Neuronal stem cell (in vitro differentiated cells): ENCODE data around the gene KIF12.

ENCODE experiments used
- DNase-seq: peaks from one replicate; pipeline ENCODE4 v3.0.0-alpha.2; 2013; ENCODE audit warnings: low spot score
- H2AFZ ChIP-seq: one replicate; pipeline ENCODE4 v1.6.1; 2013; ENCODE audit warnings: mild to moderate bottlenecking, low read length, inconsistent platforms
- H2AK5ac ChIP-seq: 2 replicates; pipeline ENCODE4 v1.6.1; 2013; ENCODE audit warnings: low read depth, mild to moderate bottlenecking, inconsistent platforms, low read length, moderate library complexity, mixed read lengths
- H2BK120ac ChIP-seq: 2 replicates; pipeline ENCODE4 v1.6.1; 2013; ENCODE audit warnings: low read depth, mild to moderate bottlenecking, inconsistent platforms, low read length, moderate library complexity, mixed read lengths
- H2BK12ac ChIP-seq: one replicate; pipeline ENCODE4 v1.6.1; 2013; ENCODE audit warnings: low read length, inconsistent platforms
- H2BK15ac ChIP-seq: 2 replicates; pipeline ENCODE4 v1.6.1; 2013; ENCODE audit warnings: mild to moderate bottlenecking, low read length, inconsistent platforms, mixed read lengths
- H2BK5ac ChIP-seq: one replicate; pipeline ENCODE4 v1.6.1; 2013; ENCODE audit warnings: inconsistent platforms, mild to moderate bottlenecking, low read length, moderate library complexity
- H3K14ac ChIP-seq: one replicate; pipeline ENCODE4 v1.6.1; 2013; ENCODE audit warnings: low read length, inconsistent platforms
- H3K18ac ChIP-seq: 2 replicates; pipeline ENCODE4 v1.6.1; 2013; ENCODE audit warnings: low read length, inconsistent platforms
- H3K23ac ChIP-seq: 2 replicates; pipeline ENCODE4 v1.6.1; 2013; ENCODE audit warnings: low read depth, mild to moderate bottlenecking, mixed read lengths, low read length, inconsistent platforms; ENCODE audit not compliant: poor library complexity
- H3K27ac ChIP-seq: replicated peaks from 3 replicates; pipeline ENCODE4 v1.5.1; 2013; ENCODE audit warnings: low read length, inconsistent platforms
- H3K27me3 ChIP-seq, 3 experiments: 2 replicates each; pipeline ENCODE4 v1.6.1; 2013; ENCODE audit warnings: low read length in 3 of 3, mild to moderate bottlenecking in 2 of 3, inconsistent platforms in 1 of 3, low read depth in 1 of 3, mixed read lengths in 1 of 3, moderate library complexity in 1 of 3; ENCODE audit not compliant: control insufficient read depth in 3 of 3, insufficient read depth in 3 of 3
- H3K36me3 ChIP-seq, 2 donors: replicated peaks in 1 of 2; 2 replicates each; pipeline ENCODE4 v1.6.1; 2013; ENCODE audit warnings: low read length in 2 of 2; ENCODE audit not compliant: control insufficient read depth in 2 of 2, insufficient read depth in 2 of 2
- H3K4ac ChIP-seq: 2 replicates; pipeline ENCODE4 v1.6.1; 2013; ENCODE audit warnings: inconsistent platforms, mild to moderate bottlenecking, low read length, moderate library complexity
- H3K4me1 ChIP-seq, 2 donors: 1 replicate in 1 of 2; 2 replicates in 1 of 2; pipeline ENCODE4 v1.6.1; 2013; ENCODE audit warnings: low read length in 2 of 2, low read depth in 1 of 2; ENCODE audit not compliant: control insufficient read depth in 2 of 2, insufficient read depth in 1 of 2
- H3K4me2 ChIP-seq: one replicate; pipeline ENCODE4 v1.6.1; 2013; ENCODE audit warnings: mild to moderate bottlenecking, low read length, inconsistent platforms; ENCODE audit not compliant: insufficient read depth, poor library complexity, severe bottlenecking
- H3K4me3 ChIP-seq, 2 donors: 2 replicates each; pipeline ENCODE4 v1.5.1; 2013; ENCODE audit warnings: low read length in 2 of 2, mild to moderate bottlenecking in 2 of 2, inconsistent platforms in 1 of 2, moderate library complexity in 1 of 2
- H3K79me1 ChIP-seq: one replicate; pipeline ENCODE4 v1.6.1; 2013; ENCODE audit warnings: low read depth, mild to moderate bottlenecking, inconsistent platforms, low read length, moderate library complexity
- H3K9ac ChIP-seq: one replicate; pipeline ENCODE4 v1.6.1; 2013; ENCODE audit warnings: mild to moderate bottlenecking, low read depth, low read length, inconsistent platforms; ENCODE audit not compliant: poor library complexity
- H3K9me3 ChIP-seq, 2 donors: replicated peaks in 1 of 2; 2 replicates each; pipeline versions ENCODE3 to v1.6.1; 2013; ENCODE audit warnings: low read length in 2 of 2, mild to moderate bottlenecking in 2 of 2, inconsistent platforms in 1 of 2, low read depth in 1 of 2, mixed read lengths in 1 of 2, moderate library complexity in 1 of 2; ENCODE audit not compliant: control insufficient read depth in 2 of 2, insufficient read depth in 1 of 2
- H4K8ac ChIP-seq: one replicate; pipeline ENCODE4 v1.6.1; 2013; ENCODE audit warnings: low read depth, mild to moderate bottlenecking, inconsistent platforms, low read length, moderate library complexity
- H4K91ac ChIP-seq: one replicate; pipeline ENCODE4 v1.6.1; 2013; ENCODE audit warnings: low read length, low read depth, mild to moderate bottlenecking, inconsistent platforms; ENCODE audit not compliant: poor library complexity
- WGBS, 2 donors: extraction: QIAGEN DNeasy Blood & Tissue Kit; methylation state at CpG; one replicate each; pipeline ENCODE4 v1.1.7; 2013; ENCODE audit warnings: missing lambda C conversion rate in 2 of 2, mixed read lengths in 1 of 2; ENCODE audit not compliant: insufficient read length in 2 of 2, insufficient replicate concordance in 1 of 2; ENCODE audit errors: extremely low coverage in 2 of 2; 5-methylcytosine and 5-hydroxymethylcytosine counted together

Gene KIF12

DNA sequence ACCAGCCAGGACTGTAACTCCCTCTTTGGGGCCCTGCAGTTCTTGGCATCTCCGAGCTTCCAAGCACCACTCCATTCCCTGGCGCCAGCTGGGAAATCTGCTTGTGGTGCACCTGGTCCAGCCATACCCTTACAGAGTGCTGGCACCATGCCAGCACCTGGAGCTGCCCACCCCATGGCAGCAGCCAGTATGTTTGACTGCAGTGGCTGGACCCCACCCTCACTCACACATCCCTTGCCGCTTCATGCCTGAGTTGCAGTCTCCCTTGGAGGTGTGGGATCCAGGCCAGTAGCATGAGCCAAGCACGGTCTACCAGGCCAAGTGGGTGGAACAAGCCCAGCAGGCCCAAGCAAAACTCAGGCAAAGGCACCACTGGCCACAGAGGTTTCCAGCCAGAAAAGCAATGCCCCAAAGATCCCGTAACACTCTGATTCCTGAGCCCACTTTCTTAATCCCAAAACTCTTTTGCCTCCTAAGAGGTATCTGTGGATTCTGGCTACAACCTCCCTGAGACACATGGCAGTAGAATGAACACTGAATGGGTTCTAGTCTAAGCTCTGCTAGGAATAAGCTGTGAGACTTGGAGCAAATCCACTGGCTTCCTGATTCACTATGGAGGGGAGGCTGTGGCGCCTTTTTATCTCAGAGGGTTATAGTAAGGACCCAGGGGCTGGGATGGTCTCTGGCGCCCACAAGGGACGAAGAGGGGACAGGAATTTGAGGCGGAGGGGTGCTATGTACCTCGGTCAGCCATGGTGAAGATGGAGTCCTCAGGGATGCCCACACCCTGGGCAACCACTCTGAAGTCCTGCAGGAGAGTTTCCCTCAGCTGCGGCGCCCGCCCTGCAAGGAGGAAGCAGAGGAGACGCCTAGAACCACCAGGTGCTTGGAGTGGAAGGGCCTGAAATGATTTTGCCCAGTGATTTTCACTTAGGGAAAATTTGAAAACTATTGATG is 26.6 kb downstream of the KIF12 start:
- Histone ChIP-seq H4K91ac (no peak overlapping the region), H3K4ac (no peak overlapping the region), H3K18ac (peak overlapping the region; percentile 46), H3K23ac (no peak overlapping the region), H3K27me3 (peaks cover 0 to 2% (median 0%) of the 10 kb centered on the region in 3 experiments), H3K27ac (no peak overlapping the region), H2BK15ac (no peak overlapping the region), H4K8ac (no peak overlapping the region), H3K14ac (no peak overlapping the region), H3K79me1 (no peaks in the 10 kb centered on the region), H3K9me3 (no peaks in the 10 kb centered on the region), H3K4me3 (no peak overlapping the region), H2AK5ac (no peak overlapping the region), H2BK5ac (no peak overlapping the region), H2BK120ac (no peak overlapping the region), H3K36me3 (no peaks in the 10 kb centered on the region), H2AFZ (no peak overlapping the region), H2BK12ac (no peak overlapping the region), H3K4me1 (no peaks in the 10 kb centered on the region), H3K4me2 (no peak overlapping the region), H3K9ac (no peak overlapping the region)
- DNase-seq, result no peak
- WGBS, 2 donors, result no CpG with 5 or more reads among the region's 14 CpGs

- Histone ChIP-seq H2BK5ac (no peak overlapping the region), H2AFZ (no peak overlapping the region), H3K27me3 (peaks cover 0 to 2% (median 0%) of the 10 kb centered on the region in 3 experiments), H3K79me1 (no peaks in the 10 kb centered on the region), H3K4ac (no peak overlapping the region), H3K4me1 (no peaks in the 10 kb centered on the region), H3K9ac (no peak overlapping the region), H4K8ac (no peak overlapping the region), H3K4me3 (no peak overlapping the region), H3K27ac (no peak overlapping the region), H3K4me2 (no peak overlapping the region), H3K36me3 (no peaks in the 10 kb centered on the region), H3K18ac (peak overlapping the region; percentile 38), H3K14ac (peak overlapping the region; percentile 38), H3K23ac (peak overlapping the region; percentile 85), H3K9me3 (no peaks in the 10 kb centered on the region), H4K91ac (no peak overlapping the region), H2AK5ac (peak overlapping the region; percentile 94), H2BK15ac (no peak overlapping the region), H2BK120ac (peak overlapping the region; percentile 17), H2BK12ac (no peak overlapping the region)
- no CpG with 5 or more reads among the region's 7 CpGs for WGBS, 2 donors
- no peak for DNase-seq
Observed at GRCh38 chr9:114071197-114071795, 27.8 kb downstream of the KIF12 start.

DNA sequence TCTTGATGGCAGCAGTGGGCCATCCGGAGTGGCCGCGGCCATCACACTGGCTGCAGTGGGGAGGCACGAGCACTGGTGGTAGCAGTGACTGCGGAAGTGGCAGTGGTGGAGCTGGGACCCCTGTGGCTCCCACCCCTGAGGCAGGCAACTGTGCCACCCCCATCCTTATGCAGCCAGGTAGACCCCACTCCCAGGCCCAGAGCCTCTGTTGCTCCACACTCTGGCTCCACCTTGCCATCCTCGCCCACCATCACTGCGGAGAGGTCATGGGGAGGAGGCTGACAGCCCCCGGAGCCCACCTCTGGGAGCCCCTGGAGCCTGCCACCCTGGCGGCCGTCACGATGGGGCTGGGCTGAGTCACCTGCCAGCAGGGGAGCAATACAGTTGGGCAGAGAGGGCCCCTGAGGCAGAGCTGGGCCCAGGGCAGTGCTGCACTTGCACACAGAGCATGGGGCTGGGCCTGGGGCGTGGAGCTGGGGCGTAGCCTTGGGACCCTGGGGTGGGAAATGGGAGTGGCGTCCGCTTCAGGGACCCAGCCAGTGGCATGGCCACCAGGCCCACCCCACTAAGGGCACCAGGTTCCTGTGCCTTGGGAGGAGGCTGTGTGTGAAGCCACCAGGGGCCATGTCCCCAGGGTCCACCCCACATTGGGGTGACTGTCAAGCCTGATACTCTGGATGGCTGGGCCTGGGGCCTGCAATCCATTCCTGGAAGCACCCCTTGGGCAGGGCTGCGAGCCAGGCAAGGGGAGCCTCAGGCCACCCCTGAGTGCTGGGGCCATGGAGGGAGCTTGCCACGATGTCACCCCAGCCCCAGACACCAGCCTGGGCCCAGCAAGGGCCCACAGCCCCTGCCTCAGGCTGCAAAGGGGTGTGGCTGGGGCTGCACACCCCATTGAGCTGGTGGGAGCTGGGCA is 28.6 kb downstream of the KIF12 start:
- H3K4me1 ChIP-seq, result no peaks in the 10 kb centered on the region
- WGBS, 2 donors, result no CpG with 5 or more reads among the region's 17 CpGs
- H3K4me3 ChIP-seq, result no peak overlapping the region
- no peak overlapping the region for H3K9ac ChIP-seq
- no peak overlapping the region for H2AFZ ChIP-seq
- no peaks in the 10 kb centered on the region for H3K36me3 ChIP-seq
- peak overlapping the region; percentile 87 for H2BK120ac ChIP-seq
- no peak overlapping the region for H2BK12ac ChIP-seq
- H3K14ac ChIP-seq, result peak overlapping the region; percentile 89
- H4K8ac ChIP-seq, result no peak overlapping the region
- no peak overlapping the region for H3K4ac ChIP-seq
- no peak overlapping the region for H2BK5ac ChIP-seq
- H3K79me1 ChIP-seq, result no peaks in the 10 kb centered on the region
- peaks cover 0 to 2% (median 0%) of the 10 kb centered on the region in 3 experiments for H3K27me3 ChIP-seq
- no peaks in the 10 kb centered on the region for H3K9me3 ChIP-seq
- DNase-seq, result no peak
- no peak overlapping the region for H4K91ac ChIP-seq
- H2BK15ac ChIP-seq, result peak overlapping the region; percentile 67
- peak overlapping the region; percentile 87 for H3K18ac ChIP-seq
- no peak overlapping the region for H3K4me2 ChIP-seq
- H3K23ac ChIP-seq, result peak overlapping the region; percentile 35
- no peak overlapping the region for H3K27ac ChIP-seq
- peak overlapping the region; percentile 94 for H2AK5ac ChIP-seq
